ENCODE results near the gene TNRC6C.

Gene TNRC6C

GRCh38 chr17:78125138-78125913 is 166.8 kb downstream of the TNRC6C start:
- DNase-seq (ENCODE audit: low read depth), result no peak

- DNase-seq (ENCODE audit: low read depth), result no peak
Measured at GRCh38 chr17:78125976-78126894, 167.7 kb downstream of the TNRC6C start.

GRCh38 chr17:78126895-78127238 is 168.4 kb downstream of the TNRC6C start:
- DNase-seq (ENCODE audit: low read depth), result no peak

- DNase-seq (ENCODE audit: low read depth), result peak; percentile 41
Measured at GRCh38 chr17:78127239-78127887, 168.9 kb downstream of the TNRC6C start.

GRCh38 chr17:78127888-78128550 is 169.5 kb downstream of the TNRC6C start:
- DNase-seq (ENCODE audit: low read depth), result no peak

- peak; percentile 55 for DNase-seq (ENCODE audit: low read depth)
Measured at GRCh38 chr17:78128551-78129350, 170.2 kb downstream of the TNRC6C start, which contains the start of gene TMC6. Gene TMC6 (minus strand): TSS chr17:78128755. CDS start chr17:78126832, 1,923 bp downstream.

GRCh38 chr17:78129351-78130089 is 171.0 kb downstream of the TNRC6C start:
- DNase-seq (ENCODE audit: low read depth), result no peak

GRCh38 chr17:78130090-78130436 is 171.6 kb downstream of the TNRC6C start:
- DNase-seq (ENCODE audit: low read depth), result no peak

GRCh38 chr17:78130437-78131101 is 172.1 kb downstream of the TNRC6C start, which contains the start of gene TMC8:
Gene TMC8 (plus strand): TSS chr17:78130771. CDS start chr17:78131589, 818 bp downstream.
- DNase-seq (ENCODE audit: low read depth), result peak; percentile 51

- DNase-seq (ENCODE audit: low read depth), result peak; percentile 45
Measured at GRCh38 chr17:78131172-78132083, 172.9 kb downstream of the TNRC6C start.

GRCh38 chr17:78132084-78132676 is 173.7 kb downstream of the TNRC6C start:
- peak; percentile 59 for DNase-seq (ENCODE audit: low read depth)

GRCh38 chr17:78132767-78133178 is 174.3 kb downstream of the TNRC6C start:
- no peak for DNase-seq (ENCODE audit: low read depth)

- no peak for DNase-seq (ENCODE audit: low read depth)
Measured at GRCh38 chr17:78133179-78133951, 174.9 kb downstream of the TNRC6C start.

- peak; percentile 61 for DNase-seq (ENCODE audit: low read depth)
Measured at GRCh38 chr17:78133971-78134898, 175.7 kb downstream of the TNRC6C start.

GRCh38 chr17:78134899-78135385 is 176.4 kb downstream of the TNRC6C start:
- DNase-seq (ENCODE audit: low read depth), result no peak

GRCh38 chr17:78135858-78136500 is 177.5 kb downstream of the TNRC6C start:
- DNase-seq (ENCODE audit: low read depth), result no peak

All from activated T-helper 9 cell treated with anti-CD3 and anti-CD28 coated beads, Interleukin-2, amount 50 U/mL, for 16 hours (primary cell).